HPDE6-E6E7 (cell line): ENCODE measurements around the gene EEF1A1.

Experiments
- DNase-seq: peaks from one replicate; pipeline ENCODE4 v3.0.0; 2011; ENCODE audit warnings: missing footprints; ENCODE audit errors: extremely low spot score

Gene EEF1A1

GRCh38 chr6:73505142-73505541, 15.7 kb downstream of the EEF1A1 start:
- DNase-seq = no peak

DNA sequence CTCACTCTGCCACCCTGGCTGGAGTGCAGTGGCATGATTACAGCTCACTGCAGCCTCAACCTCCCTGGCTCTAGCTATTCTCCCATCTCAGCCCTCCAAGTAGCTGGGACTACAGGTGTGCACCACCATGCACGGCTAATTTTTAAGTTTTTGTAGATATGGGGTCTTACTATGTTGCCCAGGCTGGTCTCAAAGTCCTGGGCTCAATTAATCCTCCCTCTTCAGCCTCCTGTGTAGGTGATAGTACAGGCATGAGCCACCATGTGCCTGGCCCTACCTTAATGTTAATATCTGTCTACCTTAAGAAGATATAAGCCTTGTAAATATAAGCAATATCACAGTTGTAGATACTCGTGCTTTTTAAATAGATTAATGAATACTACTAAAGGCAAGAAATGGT, 16.7 kb downstream of the EEF1A1 start:
- no peak for DNase-seq

DNA sequence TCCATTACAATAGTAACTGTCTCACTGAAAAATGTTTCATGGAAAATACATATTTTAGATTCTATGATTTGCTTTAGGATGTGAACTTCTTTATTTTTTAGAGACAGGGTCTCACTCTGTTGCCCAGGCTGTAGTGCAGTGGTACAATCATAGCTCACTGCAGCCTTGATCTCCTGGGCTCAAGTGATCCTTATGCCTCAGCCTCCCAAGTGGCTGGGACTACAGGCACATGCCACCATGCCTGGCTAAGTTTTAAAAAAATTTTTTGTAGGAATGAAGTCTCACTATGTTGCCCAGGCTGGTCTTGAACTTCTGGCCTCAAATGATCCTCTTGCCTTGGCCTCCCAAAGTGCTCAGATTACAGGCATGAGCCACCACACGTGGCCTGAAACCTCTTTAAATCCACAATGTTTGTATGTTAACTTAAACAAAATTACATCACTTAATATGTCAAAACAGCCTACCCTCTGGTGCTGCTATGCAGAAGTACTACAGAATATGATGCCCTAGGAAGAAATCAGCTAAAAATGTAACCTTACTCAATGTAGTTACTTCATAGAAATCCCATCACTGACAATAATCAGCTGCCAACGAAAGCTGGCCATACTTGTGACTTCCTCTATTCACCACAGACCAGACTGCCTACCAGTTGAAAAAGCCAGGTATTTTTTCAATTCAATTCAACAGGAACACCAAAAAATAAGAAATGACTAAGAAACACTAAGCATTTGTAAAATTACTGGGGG, 17.6 kb downstream of the EEF1A1 start:
- DNase-seq = no peak

- DNase-seq = no peak
Measured at GRCh38 chr6:73497915-73498314, 22.9 kb downstream of the EEF1A1 start.

- DNase-seq = no peak
Measured at GRCh38 chr6:73491377-73491776, 29.5 kb downstream of the EEF1A1 start.

DNA sequence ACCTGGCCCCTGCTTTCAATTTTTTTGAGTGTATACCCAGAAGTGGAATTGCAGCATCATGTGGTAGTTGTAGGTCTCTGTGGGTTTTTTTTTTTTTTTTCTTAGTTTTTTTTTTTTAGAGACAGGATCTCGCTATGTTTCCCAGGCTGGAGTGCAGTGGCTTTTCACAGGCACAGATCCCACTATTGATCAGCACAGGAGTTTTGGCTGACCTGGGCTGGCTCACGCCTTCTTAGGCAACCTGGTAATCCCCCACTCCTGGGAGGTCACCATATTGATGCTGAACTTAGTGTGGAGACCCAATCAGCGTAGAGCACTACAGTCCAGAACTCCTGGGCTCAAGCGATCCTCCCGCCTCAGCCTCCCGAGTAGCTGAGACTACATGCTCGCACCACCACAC, 33.4 kb downstream of the EEF1A1 start:
- no peak for DNase-seq

- no peak for DNase-seq
Measured at GRCh38 chr6:73484438-73484837, 36.4 kb downstream of the EEF1A1 start.

DNA sequence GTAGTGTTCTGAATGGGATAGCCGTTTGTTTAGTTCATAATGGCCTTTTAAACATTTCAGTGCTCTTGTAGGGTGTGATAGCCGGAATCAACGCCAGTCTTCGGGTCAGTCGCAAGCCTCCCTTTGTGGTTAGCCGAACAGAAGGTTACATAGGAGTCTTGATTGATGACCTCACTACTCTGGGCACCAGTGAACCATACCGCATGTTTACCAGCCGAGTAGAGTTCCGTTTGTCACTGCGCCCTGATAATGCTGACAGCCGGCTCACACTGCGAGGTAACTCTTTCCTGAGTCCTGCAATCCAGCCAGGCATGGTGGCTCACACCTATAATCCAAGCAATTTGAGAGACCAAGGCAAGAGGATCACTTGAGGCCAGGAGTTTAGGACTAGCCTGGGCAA, 38.9 kb downstream of the EEF1A1 start:
- no peak for DNase-seq

- DNase-seq = no peak
Measured at GRCh38 chr6:73477407-73477806, 43.4 kb downstream of the EEF1A1 start.

DNA sequence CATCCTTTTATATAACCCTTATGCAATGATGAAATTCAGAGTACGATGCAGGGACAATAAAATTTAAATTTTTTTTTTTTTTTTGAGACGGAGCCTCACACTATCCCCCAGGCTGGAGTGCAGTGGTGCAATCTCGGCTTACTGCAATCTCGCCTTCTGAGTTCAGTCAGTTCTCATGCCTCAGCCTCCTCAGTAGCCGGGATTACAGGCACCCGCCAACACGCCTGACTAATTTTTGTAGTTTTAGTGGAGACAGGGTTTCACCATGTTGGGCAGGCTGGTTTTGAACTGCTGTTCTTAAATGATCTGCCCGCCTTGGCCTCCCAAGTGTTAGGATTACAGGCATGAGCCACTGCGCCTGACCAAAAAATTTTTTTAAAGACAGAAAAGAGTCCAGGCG, 44.1 kb downstream of the EEF1A1 start:
- no peak for DNase-seq

- no peak for DNase-seq
Measured at GRCh38 chr6:73471686-73472290, 49.0 kb downstream of the EEF1A1 start.
